ENCODE data around the gene RELN. TPM values are rescaled to one million over a fixed set of nuclear protein-coding genes. Genes with fewer than 3 reads are reported as not detected.

The RELN gene
- total RNA-seq, 2 experiments from 2014 or later, result not detected

DNA sequence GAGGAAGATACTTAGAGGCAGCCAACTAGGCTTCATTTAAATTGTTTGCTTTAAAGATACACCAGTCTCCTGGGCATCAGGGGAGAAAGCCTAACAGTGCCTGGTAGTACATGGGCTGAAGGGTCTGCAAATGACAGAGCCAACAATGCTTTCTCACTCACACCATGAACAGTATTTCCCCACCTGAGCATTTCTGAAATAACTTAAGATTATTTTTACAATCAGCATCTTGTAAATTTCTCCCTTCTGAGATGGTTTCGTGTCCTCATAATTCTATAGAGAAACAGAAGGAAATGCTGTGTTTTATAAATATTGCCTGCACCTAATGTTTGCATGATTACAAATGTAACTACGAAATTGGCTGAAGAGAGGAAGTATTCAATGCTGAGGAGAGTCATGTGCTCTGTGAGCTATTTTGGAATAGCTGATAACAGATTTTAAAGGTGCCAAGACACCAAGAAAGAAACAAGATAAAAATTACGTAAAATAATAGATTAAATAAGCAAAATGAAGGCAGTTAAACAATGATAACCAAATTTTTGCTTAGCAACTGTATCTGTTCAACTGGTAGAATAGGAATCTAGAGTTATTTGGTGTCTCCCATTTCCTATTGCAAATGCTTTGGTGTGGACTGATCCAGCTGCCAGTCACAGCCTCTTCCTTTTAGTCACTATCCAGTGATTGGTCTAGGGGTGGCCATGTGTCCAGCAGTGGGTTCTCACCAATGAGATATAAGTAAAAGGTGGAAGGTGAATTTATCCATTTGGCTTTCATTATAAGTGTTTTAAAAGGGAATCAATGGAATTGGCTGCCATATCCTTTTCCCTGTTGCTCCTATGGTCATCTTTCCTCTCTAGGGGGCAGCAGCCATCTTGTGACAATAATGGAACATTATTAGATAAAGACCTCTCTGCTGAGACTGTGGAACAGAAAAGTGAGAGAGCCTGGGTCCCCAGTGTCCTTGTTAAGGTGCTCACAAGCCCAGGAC, 375.5 kb downstream of the RELN start:
- H3K36me3 Mint-ChIP-seq, result no peaks in the 10 kb centered on the region
- H3K4me3 Mint-ChIP-seq, result no peak overlapping the region
- CTCF ChIA-PET, result no interaction called here
- no peak for ATAC-seq
- H3K4me1 Mint-ChIP-seq, result no peaks in the 10 kb centered on the region
- H3K27ac Mint-ChIP-seq, result no peak overlapping the region
- H3K27me3 Mint-ChIP-seq, result peaks cover 5% of the 10 kb centered on the region
- DNase-seq, result no peak
- H3K9me3 Mint-ChIP-seq (ENCODE audit: low read depth), result no peaks in the 10 kb centered on the region

DNA sequence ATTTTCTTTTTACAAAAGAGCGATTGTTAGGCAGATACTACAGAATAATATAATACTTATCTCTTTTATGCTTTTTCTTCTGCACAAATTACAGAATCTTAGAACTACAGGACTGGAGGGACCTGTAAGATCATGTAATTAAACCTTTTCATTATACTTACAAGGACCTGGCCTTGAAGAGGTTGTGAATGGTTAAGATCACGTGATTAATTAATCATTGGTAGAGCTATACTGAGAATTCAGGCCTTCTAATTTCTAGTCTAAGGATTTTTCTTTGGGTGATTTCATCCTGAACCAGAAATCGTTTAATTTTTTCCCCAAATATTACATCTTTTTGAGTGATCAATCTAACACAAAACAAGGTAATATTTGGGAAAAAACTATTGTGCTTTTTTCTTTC, 379.7 kb downstream of the RELN start:
- no peak overlapping the region for H3K4me3 Mint-ChIP-seq
- no peaks in the 10 kb centered on the region for H3K9me3 Mint-ChIP-seq (ENCODE audit: low read depth)
- no peak overlapping the region for H3K27ac Mint-ChIP-seq
- CTCF ChIA-PET, result no interaction called here
- no peaks in the 10 kb centered on the region for H3K4me1 Mint-ChIP-seq
- no peaks in the 10 kb centered on the region for H3K27me3 Mint-ChIP-seq
- H3K36me3 Mint-ChIP-seq, result no peaks in the 10 kb centered on the region
- DNase-seq (no peak), ATAC-seq (no peak)

DNA sequence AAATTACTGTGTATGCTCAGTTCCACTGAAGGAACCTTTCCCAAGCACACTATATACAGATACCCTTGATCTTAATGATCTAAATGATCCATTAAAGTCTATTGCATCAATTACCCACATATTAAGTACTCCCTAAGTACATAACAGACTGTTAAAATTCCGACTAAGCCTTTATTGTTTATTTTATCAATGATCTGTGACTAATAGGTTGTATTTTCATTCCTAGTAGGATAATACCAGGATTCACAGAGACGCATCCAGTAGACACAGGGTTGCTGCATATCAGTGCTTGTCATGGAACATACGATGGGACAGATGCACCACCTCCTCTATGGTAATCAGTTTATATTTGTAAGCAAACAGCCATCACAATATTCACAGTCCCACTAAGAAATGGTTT, 383.8 kb downstream of the RELN start:
- Mint-ChIP-seq H3K36me3 (no peaks in the 10 kb centered on the region), H3K9me3 (ENCODE audit: low read depth) (no peaks in the 10 kb centered on the region), H3K4me1 (no peaks in the 10 kb centered on the region), H3K27me3 (no peaks in the 10 kb centered on the region), H3K4me3 (no peak overlapping the region), H3K27ac (no peak overlapping the region)
- no peak for DNase-seq
- CTCF ChIA-PET, result no interaction called here
- no peak for ATAC-seq

DNA sequence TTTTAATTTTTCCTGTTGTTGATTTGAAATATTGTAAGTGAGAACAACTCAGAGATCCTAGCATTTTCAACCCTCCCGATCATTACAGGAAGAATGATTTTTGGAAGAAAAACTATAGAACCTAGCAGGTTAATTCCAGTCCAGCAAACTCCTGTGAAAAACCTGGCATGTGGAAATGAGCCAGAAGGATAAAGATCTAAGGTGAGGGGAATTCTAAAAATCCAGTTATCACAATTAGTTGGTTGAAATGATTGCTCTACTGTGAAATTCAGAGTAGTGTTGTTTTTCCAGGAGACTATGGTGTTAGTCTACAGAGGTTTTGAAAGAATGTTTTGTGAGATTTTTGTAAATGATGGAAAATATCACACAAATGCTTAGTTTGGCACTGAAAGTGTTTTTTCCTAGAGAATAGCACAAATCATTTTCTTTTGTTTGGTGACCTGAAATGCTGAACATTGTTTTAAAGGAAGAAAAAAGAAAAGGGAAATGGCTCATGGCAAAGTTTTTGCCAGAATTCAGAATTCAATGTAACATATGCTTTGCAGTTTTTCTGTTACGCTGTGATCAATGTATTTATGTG, 391.0 kb downstream of the RELN start:
- DNase-seq, result no peak
- H3K27me3 Mint-ChIP-seq, result peaks cover 15% of the 10 kb centered on the region
- no peak for ATAC-seq
- H3K36me3 Mint-ChIP-seq, result no peaks in the 10 kb centered on the region
- H3K4me3 Mint-ChIP-seq, result no peak overlapping the region
- no peaks in the 10 kb centered on the region for H3K9me3 Mint-ChIP-seq (ENCODE audit: low read depth)
- no peaks in the 10 kb centered on the region for H3K4me1 Mint-ChIP-seq
- H3K27ac Mint-ChIP-seq, result no peak overlapping the region
- CTCF ChIA-PET, result no interaction called here

DNA sequence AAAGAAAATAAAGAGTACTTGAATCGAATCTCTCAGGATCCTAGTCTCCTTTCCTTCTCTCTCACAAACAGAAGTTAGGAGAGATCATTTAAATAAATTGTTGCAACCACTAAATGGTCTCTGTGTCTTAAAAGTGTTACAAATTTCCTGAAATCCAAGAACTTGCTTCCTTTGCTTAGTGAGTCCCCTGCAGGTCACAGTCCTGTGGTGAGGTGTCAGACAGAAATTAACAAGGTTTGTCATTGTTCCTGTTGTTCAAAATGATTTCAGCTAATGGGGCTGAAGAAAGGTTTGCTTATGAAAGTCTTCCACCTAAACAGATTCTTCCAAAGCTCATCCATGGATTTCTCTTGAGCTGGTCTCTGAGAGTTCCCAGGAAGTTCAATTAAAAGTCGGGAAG, 391.9 kb downstream of the RELN start:
- no peak for DNase-seq
- no peak overlapping the region for H3K27ac Mint-ChIP-seq
- CTCF ChIA-PET, result no interaction called here

DNA sequence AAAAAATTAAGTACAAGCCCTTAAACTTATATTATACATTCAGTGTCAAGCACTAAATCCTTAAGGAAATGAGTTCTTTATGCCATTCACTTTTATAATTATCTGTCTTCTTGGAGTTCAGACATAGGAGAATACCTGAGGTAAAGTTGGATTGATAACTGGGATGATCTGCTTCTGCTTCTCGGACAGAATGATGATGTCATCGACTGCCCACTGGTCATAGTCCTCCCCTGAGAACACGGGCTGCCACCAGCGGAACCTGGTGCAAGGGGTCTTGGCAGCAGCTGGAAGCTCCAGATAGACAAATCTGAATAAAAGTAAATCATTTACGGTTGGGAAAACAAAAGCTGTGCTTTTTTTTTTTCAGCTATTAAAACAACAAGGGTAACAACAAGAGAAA, 395.3 kb downstream of the RELN start:
- CTCF ChIA-PET, result no interaction called here
- no peaks in the 10 kb centered on the region for H3K4me1 Mint-ChIP-seq

More for the DNA sequence above, 391.9 kb downstream of the RELN start:
- Mint-ChIP-seq H3K4me3 (no peak overlapping the region), H3K36me3 (no peaks in the 10 kb centered on the region), H3K4me1 (no peaks in the 10 kb centered on the region), H3K27me3 (peaks cover 15% of the 10 kb centered on the region), H3K9me3 (ENCODE audit: low read depth) (no peaks in the 10 kb centered on the region)
- no peak for ATAC-seq

DNA sequence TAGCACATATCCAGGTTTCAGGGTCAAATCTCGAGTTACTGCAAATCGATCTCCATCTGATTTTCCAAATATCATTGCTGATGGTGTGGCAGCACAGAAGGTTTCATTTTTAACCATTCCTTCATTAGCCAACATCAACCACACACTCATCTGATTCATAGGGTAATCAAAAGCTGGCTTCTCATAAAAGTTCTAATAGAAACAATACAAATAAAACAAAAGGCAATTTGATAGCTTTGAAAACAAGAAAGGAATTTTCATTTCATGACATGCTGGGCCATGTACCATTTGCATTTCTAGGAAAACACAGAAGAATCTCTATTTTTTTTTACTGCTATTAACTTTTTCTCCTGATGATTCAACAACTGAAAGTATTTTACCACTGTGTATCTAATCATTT, 395.8 kb downstream of the RELN start:
- Mint-ChIP-seq H3K27ac (no peak overlapping the region), H3K4me3 (no peak overlapping the region), H3K27me3 (peaks cover 16% of the 10 kb centered on the region), H3K9me3 (ENCODE audit: low read depth) (no peaks in the 10 kb centered on the region), H3K4me1 (no peaks in the 10 kb centered on the region), H3K36me3 (no peaks in the 10 kb centered on the region)
- DNase-seq (no peak), ATAC-seq (no peak)
- CTCF ChIA-PET, result no interaction called here

More for the DNA sequence above, 395.3 kb downstream of the RELN start:
- H3K27ac Mint-ChIP-seq, result no peak overlapping the region
- H3K4me3 Mint-ChIP-seq, result no peak overlapping the region
- ATAC-seq (no peak), DNase-seq (no peak)
- H3K36me3 Mint-ChIP-seq, result no peaks in the 10 kb centered on the region
- no peaks in the 10 kb centered on the region for H3K9me3 Mint-ChIP-seq (ENCODE audit: low read depth)
- peaks cover 16% of the 10 kb centered on the region for H3K27me3 Mint-ChIP-seq

DNA sequence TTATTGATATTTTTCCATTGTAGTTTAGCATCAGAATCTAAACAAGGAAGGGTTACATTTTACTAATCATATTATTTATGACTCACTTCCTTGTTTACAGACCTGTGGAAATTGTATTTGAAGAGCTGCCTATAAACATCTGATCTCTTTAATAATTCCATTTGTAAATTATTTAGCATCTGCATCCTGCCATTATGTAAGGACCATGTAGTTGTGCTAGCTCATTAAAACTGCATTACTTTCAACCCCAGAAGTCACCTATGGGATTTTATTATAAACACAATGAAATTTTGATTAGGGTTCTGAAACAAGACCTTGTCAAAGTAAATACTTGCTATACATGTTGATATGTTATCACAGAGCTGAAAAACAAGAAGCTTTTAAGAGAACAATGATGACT, 396.6 kb downstream of the RELN start:
- Mint-ChIP-seq H3K27ac (no peak overlapping the region), H3K4me1 (no peaks in the 10 kb centered on the region), H3K4me3 (no peak overlapping the region), H3K27me3 (peaks cover 14% of the 10 kb centered on the region), H3K9me3 (ENCODE audit: low read depth) (no peaks in the 10 kb centered on the region), H3K36me3 (no peaks in the 10 kb centered on the region)
- CTCF ChIA-PET, result no interaction called here
- ATAC-seq, result no peak
- no peak for DNase-seq

DNA sequence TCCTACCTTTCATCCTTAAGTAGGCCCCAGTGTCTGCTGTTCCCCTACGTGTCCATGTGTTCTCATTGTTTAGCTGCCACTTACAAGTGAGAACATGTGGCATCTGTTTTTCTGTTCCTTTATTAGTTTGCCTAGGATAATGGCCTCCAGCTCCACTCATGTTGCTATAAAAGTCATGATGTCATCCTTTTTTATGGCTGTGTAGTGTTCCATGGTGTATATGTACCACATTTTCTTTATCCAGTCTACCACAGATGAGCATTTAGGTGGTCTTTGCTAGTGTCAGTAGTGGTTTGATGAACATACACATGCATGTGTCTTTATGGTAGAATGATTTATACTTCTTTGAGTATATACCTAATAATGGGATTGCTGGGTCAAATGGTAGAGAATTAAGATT, 397.3 kb downstream of the RELN start:
- Mint-ChIP-seq H3K4me1 (no peaks in the 10 kb centered on the region), H3K4me3 (no peak overlapping the region), H3K27ac (no peak overlapping the region), H3K36me3 (no peaks in the 10 kb centered on the region), H3K9me3 (ENCODE audit: low read depth) (no peaks in the 10 kb centered on the region), H3K27me3 (peaks cover 16% of the 10 kb centered on the region)
- DNase-seq (no peak), ATAC-seq (no peak)
- CTCF ChIA-PET, result no interaction called here

DNA sequence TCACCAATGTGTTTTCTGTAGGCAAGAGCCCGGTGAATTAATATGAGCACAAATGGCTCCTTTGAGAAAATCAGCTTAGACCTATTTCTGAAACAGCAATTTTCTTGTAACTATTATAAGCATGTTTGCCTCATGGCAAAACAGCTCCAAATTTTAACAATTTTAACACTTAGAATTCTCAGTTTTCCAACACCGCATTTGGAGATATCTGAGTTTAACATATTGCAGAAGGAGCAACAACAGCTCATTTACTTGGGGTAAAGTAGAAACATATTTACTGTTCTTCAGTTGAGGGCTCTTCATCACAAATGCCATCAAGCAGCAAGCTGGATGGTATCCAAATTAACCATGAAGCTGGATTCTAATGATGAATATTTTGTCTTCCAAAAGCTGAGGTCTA, 409.4 kb downstream of the RELN start:
- Mint-ChIP-seq H3K27me3 (peaks cover 22% of the 10 kb centered on the region), H3K9me3 (ENCODE audit: low read depth) (no peaks in the 10 kb centered on the region), H3K4me1 (no peaks in the 10 kb centered on the region), H3K36me3 (no peaks in the 10 kb centered on the region), H3K27ac (no peak overlapping the region), H3K4me3 (no peak overlapping the region)
- CTCF ChIA-PET, result no interaction called here
- ATAC-seq, result no peak
- no peak for DNase-seq

DNA sequence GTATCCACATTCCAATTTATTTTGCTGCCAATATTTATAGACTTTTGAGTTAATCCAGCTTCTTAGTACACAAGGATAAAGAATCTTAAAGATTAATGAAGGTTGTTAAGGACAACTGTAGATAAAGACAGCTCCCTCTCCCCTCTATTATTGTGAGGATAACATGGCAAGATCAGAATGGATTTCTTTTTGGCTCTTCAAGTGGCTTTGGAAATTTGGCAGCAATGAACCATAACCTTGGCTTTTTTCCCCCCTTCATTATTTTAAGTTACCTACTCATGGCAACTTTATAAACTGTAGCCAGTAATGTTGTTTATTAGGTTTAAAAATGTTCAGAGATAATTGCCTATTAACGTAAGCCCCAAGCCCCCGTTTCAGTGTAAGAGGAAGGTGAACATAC, 412.4 kb downstream of the RELN start:
- Mint-ChIP-seq H3K27ac (no peak overlapping the region), H3K27me3 (peaks cover 18% of the 10 kb centered on the region), H3K36me3 (no peaks in the 10 kb centered on the region), H3K9me3 (ENCODE audit: low read depth) (no peaks in the 10 kb centered on the region), H3K4me1 (no peaks in the 10 kb centered on the region), H3K4me3 (no peak overlapping the region)
- no peak for ATAC-seq
- CTCF ChIA-PET, result no interaction called here
- DNase-seq, result no peak

DNA sequence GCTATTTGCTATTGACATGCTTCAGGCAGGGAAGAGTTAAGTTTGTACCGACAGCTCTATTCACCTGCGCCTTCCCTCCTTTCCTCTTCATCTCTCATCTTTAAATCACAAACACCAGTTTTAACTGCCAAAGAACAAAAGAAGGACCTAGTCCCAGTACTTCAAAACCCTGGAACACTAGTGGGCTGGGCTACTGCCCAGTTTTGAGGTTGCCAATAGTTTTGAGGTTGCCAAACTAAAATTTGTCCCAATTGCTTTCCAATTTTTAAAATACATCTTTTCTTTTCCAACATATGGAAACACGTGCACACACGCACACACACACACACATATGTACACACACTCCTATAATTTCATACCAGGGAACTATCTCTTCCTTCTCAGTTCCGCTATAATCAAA, 412.8 kb downstream of the RELN start:
- Mint-ChIP-seq H3K27ac (no peak overlapping the region), H3K4me3 (no peak overlapping the region), H3K9me3 (ENCODE audit: low read depth) (no peaks in the 10 kb centered on the region), H3K36me3 (no peaks in the 10 kb centered on the region), H3K4me1 (no peaks in the 10 kb centered on the region), H3K27me3 (peaks cover 22% of the 10 kb centered on the region)
- ATAC-seq (no peak), DNase-seq (no peak)
- CTCF ChIA-PET, result no interaction called here

DNA sequence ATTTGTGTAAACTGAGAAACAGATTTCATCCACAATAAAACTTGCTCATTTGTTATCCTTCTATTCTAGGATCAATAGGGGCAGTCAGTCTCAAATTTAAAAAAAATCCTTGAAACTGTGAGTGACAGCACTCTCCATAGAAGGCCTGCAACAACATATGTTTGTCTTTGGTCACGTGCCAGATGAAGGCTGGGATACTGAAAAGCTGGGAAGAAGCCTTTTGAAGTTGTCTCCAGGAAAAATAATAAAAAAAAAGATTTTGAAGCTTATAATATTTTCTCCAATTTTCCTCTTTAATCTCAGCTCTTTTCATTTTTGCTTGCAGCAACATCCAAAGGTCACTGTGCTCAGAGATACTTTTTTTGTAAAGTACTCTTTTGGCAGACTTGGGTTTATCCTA, 414.9 kb downstream of the RELN start:
- H3K4me3 Mint-ChIP-seq, result no peak overlapping the region
- H3K4me1 Mint-ChIP-seq, result no peaks in the 10 kb centered on the region
- ATAC-seq (no peak), DNase-seq (no peak)
- CTCF ChIA-PET, result interaction anchor here (1.1 kb wide), 1 partner anchor 582 kb away, joined by 3 read pairs; no protein-coding TSS in a partner anchor
- H3K27me3 Mint-ChIP-seq, result peaks cover 33% of the 10 kb centered on the region
- H3K36me3 Mint-ChIP-seq, result no peaks in the 10 kb centered on the region
- H3K27ac Mint-ChIP-seq, result no peak overlapping the region
- H3K9me3 Mint-ChIP-seq (ENCODE audit: low read depth), result no peaks in the 10 kb centered on the region

DNA sequence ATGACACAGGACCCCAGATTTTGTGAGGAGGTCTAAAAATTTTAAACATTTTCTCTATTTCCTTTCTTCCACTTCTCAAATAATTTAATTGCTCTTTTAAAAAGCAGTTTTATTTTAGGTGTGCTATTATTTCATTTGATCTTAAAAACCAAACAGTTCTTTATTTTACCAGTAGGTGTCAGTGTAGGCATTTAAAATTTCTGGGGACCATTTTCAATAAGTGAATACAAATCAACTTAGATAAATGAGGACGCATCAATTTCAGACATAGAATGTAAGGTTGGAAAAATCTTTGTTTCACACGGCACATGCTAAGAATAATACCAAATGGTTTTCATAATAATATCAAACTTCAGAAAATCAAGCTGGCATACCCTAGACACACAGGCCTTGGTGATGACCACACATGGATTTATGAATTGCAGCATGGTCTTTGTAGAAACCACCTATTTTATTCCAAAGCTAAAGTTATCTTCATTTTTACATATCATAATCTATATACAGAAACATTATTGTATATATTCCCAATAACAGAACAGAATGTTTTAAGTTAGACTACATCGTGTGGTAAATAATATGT, 415.9 kb downstream of the RELN start:
- Mint-ChIP-seq H3K27me3 (peaks cover 40% of the 10 kb centered on the region), H3K9me3 (ENCODE audit: low read depth) (no peaks in the 10 kb centered on the region), H3K4me3 (no peak overlapping the region), H3K36me3 (no peaks in the 10 kb centered on the region), H3K4me1 (no peaks in the 10 kb centered on the region), H3K27ac (no peak overlapping the region)
- no peak for DNase-seq
- CTCF ChIA-PET, result interaction anchor here (0.6 to 1.1 kb wide), 4 partner anchors 583 to 1058 kb away, joined by 3 read pairs; no protein-coding TSS in a partner anchor
- no peak for ATAC-seq

Data from activated CD8-positive, alpha-beta memory T cell treated with anti-CD3 and anti-CD28 coated beads, Interleukin-2, amount 10 ng/mL, durations not matched to agents 7 days and 5 days (primary cell).